ENCODE results near the gene TMEM163. TPM values are rescaled to one million over a fixed set of nuclear protein-coding genes. Genes with fewer than 3 reads are reported as not detected.

Gene TMEM163
- total RNA-seq, 2 experiments from 2014 or later: 0.14 to 0.19 TPM

DNA sequence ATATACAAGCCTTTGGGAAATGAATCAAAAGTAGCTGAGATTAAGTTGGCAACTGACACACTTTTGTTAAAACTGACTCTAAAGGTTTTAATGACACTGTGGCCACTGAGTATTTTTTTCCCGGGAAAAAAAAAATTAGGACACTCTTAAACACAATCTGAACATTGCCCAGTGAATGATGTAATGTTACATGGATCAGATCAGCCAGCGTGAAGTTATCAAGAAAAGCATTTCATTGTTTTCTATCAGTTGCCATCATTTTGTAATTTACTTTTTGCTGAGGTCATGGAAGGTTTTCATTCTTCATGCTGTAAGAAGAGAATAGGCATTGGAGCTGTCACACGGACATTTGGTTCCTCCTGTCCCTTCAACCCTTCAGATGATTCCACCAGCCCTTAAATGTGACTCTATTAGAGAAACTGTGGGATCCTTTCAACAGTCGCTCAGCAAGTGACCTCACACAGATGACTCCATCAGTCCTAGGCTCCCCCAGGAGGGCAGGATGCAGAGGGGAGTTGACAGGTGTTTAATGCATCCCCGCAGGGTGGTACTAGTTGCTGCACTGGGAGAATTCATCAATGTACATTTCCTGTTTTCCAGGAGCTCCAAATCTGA lies 300.7 kb downstream of the TMEM163 start:
- Mint-ChIP-seq H3K4me1 (no peaks in the 10 kb centered on the region), H3K9me3 (no peaks in the 10 kb centered on the region), H3K36me3 (peaks cover 5% of the 10 kb centered on the region), H3K27ac (no peak overlapping the region), H3K27me3 (no peaks in the 10 kb centered on the region), H3K4me3 (no peak overlapping the region)
- POLR2A ChIA-PET: no interaction called here
- ATAC-seq (ENCODE audit: low read depth) (no peak), DNase-seq (no peak)

- no peak overlapping the region for H3K27ac Mint-ChIP-seq
- peaks cover 3% of the 10 kb centered on the region for H3K36me3 Mint-ChIP-seq
- no peaks in the 10 kb centered on the region for H3K9me3 Mint-ChIP-seq
- H3K4me3 Mint-ChIP-seq: no peak overlapping the region
- peaks cover 6% of the 10 kb centered on the region for H3K4me1 Mint-ChIP-seq
- POLR2A ChIA-PET: no interaction called here
- H3K27me3 Mint-ChIP-seq: no peaks in the 10 kb centered on the region
- ATAC-seq (ENCODE audit: low read depth) (no peak), DNase-seq (no peak)
Observed at GRCh38 chr2:134416637-134417036, 302.2 kb downstream of the TMEM163 start.

GRCh38 chr2:134416018-134416417 lies 302.8 kb downstream of the TMEM163 start:
- DNase-seq (no peak), ATAC-seq (ENCODE audit: low read depth) (no peak)
- POLR2A ChIA-PET: no interaction called here
- Mint-ChIP-seq H3K27ac (no peak overlapping the region), H3K36me3 (peaks cover 3% of the 10 kb centered on the region), H3K4me1 (peaks cover 12% of the 10 kb centered on the region), H3K27me3 (no peaks in the 10 kb centered on the region), H3K9me3 (no peaks in the 10 kb centered on the region), H3K4me3 (no peak overlapping the region)

DNA sequence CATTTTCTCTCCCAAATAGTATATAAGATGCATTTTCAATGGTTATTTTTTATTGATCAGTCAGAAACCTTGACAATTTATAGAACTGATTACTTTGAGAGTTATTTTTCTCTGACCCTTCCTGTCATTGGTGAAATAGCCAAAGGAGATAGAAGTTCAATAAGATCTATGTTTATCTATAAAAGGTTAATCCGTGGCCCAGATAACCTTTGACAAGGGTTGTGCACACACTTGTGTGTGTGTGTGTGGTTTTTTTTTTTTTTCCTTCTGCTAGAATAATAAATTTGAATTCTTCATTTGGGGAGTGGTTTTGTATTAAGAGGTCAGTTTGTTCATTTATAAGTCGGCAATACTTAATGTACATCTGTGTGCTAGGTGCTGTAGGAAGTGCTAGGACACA lies 304.9 kb downstream of the TMEM163 start:
- Mint-ChIP-seq H3K4me1 (peaks cover 22% of the 10 kb centered on the region), H3K27me3 (no peaks in the 10 kb centered on the region), H3K36me3 (peaks cover 3% of the 10 kb centered on the region), H3K27ac (no peak overlapping the region), H3K9me3 (no peaks in the 10 kb centered on the region), H3K4me3 (no peak overlapping the region)
- ATAC-seq (ENCODE audit: low read depth) (no peak), DNase-seq (no peak)
- POLR2A ChIA-PET: no interaction called here

- Mint-ChIP-seq H3K9me3 (no peaks in the 10 kb centered on the region), H3K4me1 (peaks cover 24% of the 10 kb centered on the region), H3K4me3 (no peak overlapping the region), H3K27ac (no peak overlapping the region), H3K27me3 (no peaks in the 10 kb centered on the region), H3K36me3 (peaks cover 3% of the 10 kb centered on the region)
- POLR2A ChIA-PET: no interaction called here
- DNase-seq (no peak), ATAC-seq (ENCODE audit: low read depth) (no peak)
Observed at GRCh38 chr2:134413430-134413829, 305.4 kb downstream of the TMEM163 start.

DNA sequence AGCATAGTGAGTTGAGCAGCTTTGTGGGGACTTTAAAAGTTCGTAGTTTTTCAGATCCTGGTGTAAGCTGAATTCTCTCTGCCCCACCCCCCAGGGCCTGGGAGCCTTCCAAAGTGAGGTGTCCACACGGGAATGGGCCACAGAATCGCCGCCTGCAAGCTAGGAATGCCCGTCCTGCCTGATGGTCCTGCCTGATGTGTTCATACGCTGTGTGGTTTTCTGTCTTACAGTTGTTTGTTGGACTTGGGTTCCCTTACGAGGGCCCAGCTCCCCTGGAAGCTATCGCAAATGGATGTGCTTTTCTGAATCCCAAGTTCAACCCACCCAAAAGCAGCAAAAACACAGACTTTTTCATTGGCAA lies 306.2 kb downstream of the TMEM163 start:
- POLR2A ChIA-PET: interaction anchor here (1.1 to 2.9 kb wide), 4 partner anchors 123 to 296 kb away, joined by 3 to 17 read pairs (median 4); no protein-coding TSS in a partner anchor
- no peak for DNase-seq
- no peak for ATAC-seq (ENCODE audit: low read depth)
- Mint-ChIP-seq H3K9me3 (no peaks in the 10 kb centered on the region), H3K36me3 (no peaks in the 10 kb centered on the region), H3K27me3 (no peaks in the 10 kb centered on the region), H3K4me3 (no peak overlapping the region), H3K27ac (no peak overlapping the region), H3K4me1 (peaks cover 30% of the 10 kb centered on the region)

- peak overlapping the region; percentile 37 for H3K4me3 Mint-ChIP-seq
- no peaks in the 10 kb centered on the region for H3K27me3 Mint-ChIP-seq
- POLR2A ChIA-PET: interaction anchor here (1.1 to 2.9 kb wide), 7 partner anchors 122 to 301 kb away, joined by 3 to 17 read pairs (median 4); no protein-coding TSS in a partner anchor
- H3K27ac Mint-ChIP-seq: peak overlapping the region; percentile 74
- no peaks in the 10 kb centered on the region for H3K9me3 Mint-ChIP-seq
- H3K4me1 Mint-ChIP-seq: peaks cover 33% of the 10 kb centered on the region
- peak; percentile 99 for ATAC-seq (ENCODE audit: low read depth)
- H3K36me3 Mint-ChIP-seq: no peaks in the 10 kb centered on the region
- peak; percentile 64 for DNase-seq
Observed at GRCh38 chr2:134411828-134412638, 306.8 kb downstream of the TMEM163 start.

GRCh38 chr2:134411279-134411827 lies 307.4 kb downstream of the TMEM163 start:
- Mint-ChIP-seq H3K27me3 (no peaks in the 10 kb centered on the region), H3K4me1 (peaks cover 34% of the 10 kb centered on the region), H3K9me3 (no peaks in the 10 kb centered on the region), H3K27ac (peak overlapping the region; percentile 74), H3K36me3 (no peaks in the 10 kb centered on the region), H3K4me3 (peak overlapping the region; percentile 37)
- ATAC-seq (ENCODE audit: low read depth): peak; percentile 10
- DNase-seq: no peak
- POLR2A ChIA-PET: interaction anchor here (1.3 to 2.9 kb wide), 6 partner anchors 122 to 301 kb away, joined by 3 to 17 read pairs (median 4); no protein-coding TSS in a partner anchor

DNA sequence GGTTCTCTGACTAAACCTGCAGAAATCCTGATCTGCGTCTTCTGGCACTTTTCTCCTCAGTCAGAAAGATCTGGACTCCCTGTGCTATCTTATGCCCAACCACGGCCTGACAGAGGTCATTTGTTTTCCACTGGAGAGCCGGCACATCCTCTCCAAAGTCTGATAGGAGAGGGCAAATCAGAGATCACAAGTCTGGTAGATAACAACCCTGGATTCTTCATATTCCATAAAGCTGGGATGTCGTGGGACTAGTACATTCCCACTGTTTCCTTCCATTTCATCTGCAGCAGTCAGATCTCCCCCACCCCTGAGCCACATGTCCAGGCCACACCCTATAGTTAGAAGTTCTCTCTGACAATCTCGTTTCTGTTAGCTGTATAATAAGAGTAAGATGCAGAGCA lies 308.0 kb downstream of the TMEM163 start:
- no peak overlapping the region for H3K27ac Mint-ChIP-seq
- H3K4me3 Mint-ChIP-seq: no peak overlapping the region
- no peak for DNase-seq
- no peaks in the 10 kb centered on the region for H3K27me3 Mint-ChIP-seq
- POLR2A ChIA-PET: interaction anchor here (1.3 to 2.9 kb wide), 3 partner anchors 128 to 300 kb away, joined by 3 to 17 read pairs (median 6); no protein-coding TSS in a partner anchor
- H3K36me3 Mint-ChIP-seq: no peaks in the 10 kb centered on the region
- no peaks in the 10 kb centered on the region for H3K9me3 Mint-ChIP-seq
- ATAC-seq (ENCODE audit: low read depth): no peak
- H3K4me1 Mint-ChIP-seq: peaks cover 34% of the 10 kb centered on the region

DNA sequence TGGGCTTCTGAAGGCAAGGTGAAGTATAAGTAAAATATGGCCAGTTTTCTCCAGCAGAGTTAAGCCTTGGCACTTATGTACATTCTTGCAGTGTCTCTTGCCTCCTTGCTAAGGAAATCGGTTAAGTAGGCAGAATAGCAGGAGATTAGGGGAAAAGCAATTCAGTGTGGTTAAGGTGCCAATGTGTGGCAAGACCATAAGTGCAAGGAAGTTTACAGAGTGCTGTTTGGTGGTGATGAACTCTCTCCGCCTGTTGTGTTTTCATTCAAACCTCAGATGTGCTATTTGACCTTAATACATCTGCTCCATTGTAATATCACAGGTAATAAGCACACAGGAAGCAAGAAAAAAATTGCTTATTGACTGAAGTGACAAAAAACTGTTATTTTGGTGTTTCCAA lies 308.8 kb downstream of the TMEM163 start:
- peak overlapping the region; percentile 35 for H3K27ac Mint-ChIP-seq
- H3K27me3 Mint-ChIP-seq: no peaks in the 10 kb centered on the region
- H3K4me3 Mint-ChIP-seq: no peak overlapping the region
- no peaks in the 10 kb centered on the region for H3K9me3 Mint-ChIP-seq
- POLR2A ChIA-PET: interaction anchor here (2.9 kb wide), 1 partner anchor 291 kb away, joined by 17 read pairs; no protein-coding TSS in a partner anchor
- H3K36me3 Mint-ChIP-seq: peaks cover 2% of the 10 kb centered on the region
- peaks cover 34% of the 10 kb centered on the region for H3K4me1 Mint-ChIP-seq
- DNase-seq (no peak), ATAC-seq (ENCODE audit: low read depth) (no peak)

DNA sequence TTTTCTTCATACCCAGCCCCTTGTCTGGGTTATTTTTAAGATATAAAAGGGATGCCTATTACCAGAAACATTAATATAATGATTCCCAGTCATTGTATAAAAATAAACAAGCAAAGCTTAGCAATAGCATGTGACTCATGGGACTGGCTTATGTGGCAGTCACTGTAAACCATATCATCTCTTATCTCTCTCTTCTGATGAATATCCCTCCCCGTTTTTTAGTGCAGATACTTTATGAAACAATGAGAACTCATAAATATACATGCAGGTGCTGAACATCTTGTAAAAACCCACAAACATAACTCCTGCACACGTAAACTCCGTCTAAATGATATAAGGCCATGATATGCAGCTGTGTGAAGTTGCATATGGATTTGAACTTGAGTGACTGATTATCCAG lies 310.0 kb downstream of the TMEM163 start:
- Mint-ChIP-seq H3K27me3 (no peaks in the 10 kb centered on the region), H3K36me3 (peaks cover 8% of the 10 kb centered on the region), H3K27ac (no peak overlapping the region), H3K9me3 (no peaks in the 10 kb centered on the region), H3K4me1 (peaks cover 34% of the 10 kb centered on the region), H3K4me3 (no peak overlapping the region)
- ATAC-seq (ENCODE audit: low read depth) (no peak), DNase-seq (no peak)
- POLR2A ChIA-PET: interaction anchor here (1.1 kb wide), 1 partner anchor 290 kb away, joined by 3 read pairs; no protein-coding TSS in a partner anchor

DNA sequence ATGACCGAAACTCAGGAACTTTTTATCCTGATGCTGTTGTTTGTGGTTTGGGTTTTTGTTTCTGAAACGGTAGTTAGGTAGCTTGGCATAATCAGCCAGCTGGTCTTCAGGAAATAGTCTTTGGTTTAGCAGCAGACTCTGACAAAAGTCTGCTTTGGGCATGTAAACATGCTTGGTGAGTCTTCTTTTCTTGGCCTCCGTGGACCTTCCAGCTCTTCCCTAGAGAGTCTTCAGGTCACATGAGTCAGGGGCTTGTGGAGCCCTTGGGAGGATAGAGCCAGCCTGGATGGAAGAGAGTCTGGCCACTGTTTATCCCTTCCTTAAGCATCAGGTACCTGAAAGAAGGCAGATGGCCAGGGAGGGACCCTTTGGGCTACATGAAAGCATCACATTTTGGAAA lies 310.4 kb downstream of the TMEM163 start:
- POLR2A ChIA-PET: interaction anchor here (1.1 kb wide), 1 partner anchor 290 kb away, joined by 3 read pairs; no protein-coding TSS in a partner anchor
- H3K27me3 Mint-ChIP-seq: no peaks in the 10 kb centered on the region
- no peak overlapping the region for H3K4me3 Mint-ChIP-seq
- peaks cover 34% of the 10 kb centered on the region for H3K4me1 Mint-ChIP-seq
- no peak for ATAC-seq (ENCODE audit: low read depth)
- H3K27ac Mint-ChIP-seq: no peak overlapping the region
- peaks cover 11% of the 10 kb centered on the region for H3K36me3 Mint-ChIP-seq
- no peak for DNase-seq
- H3K9me3 Mint-ChIP-seq: no peaks in the 10 kb centered on the region

GRCh38 chr2:134407154-134407890 lies 311.5 kb downstream of the TMEM163 start:
- Mint-ChIP-seq H3K36me3 (peaks cover 13% of the 10 kb centered on the region), H3K9me3 (no peaks in the 10 kb centered on the region), H3K27me3 (no peaks in the 10 kb centered on the region), H3K27ac (no peak overlapping the region), H3K4me1 (peaks cover 35% of the 10 kb centered on the region), H3K4me3 (no peak overlapping the region)
- DNase-seq (no peak), ATAC-seq (ENCODE audit: low read depth) (no peak)
- POLR2A ChIA-PET: no interaction called here
